ENCODE data around the gene LMOD3. TPM values are rescaled to one million over a fixed set of nuclear protein-coding genes. Genes with fewer than 3 reads are reported as not detected.
A peak's percentile ranks its signal among the peaks of the same experiment; 100 is the strongest.

LMOD3 gene
- under 1 TPM in 1 of 2 donors, not detected in 1; 0.12 TPM for total RNA-seq
- not detected for polyA plus RNA-seq
- long read RNA-seq, donor 1, partial matches to known transcripts = 0 of 3 reads
- long read RNA-seq, donor 1, other reads (novel, unspliced or antisense) = 3 of 3 reads
- long read RNA-seq, donor 2, partial matches to known transcripts = 0 of 3 reads
- long read RNA-seq, donor 2, other reads (novel, unspliced or antisense) = 3 of 3 reads

DNA sequence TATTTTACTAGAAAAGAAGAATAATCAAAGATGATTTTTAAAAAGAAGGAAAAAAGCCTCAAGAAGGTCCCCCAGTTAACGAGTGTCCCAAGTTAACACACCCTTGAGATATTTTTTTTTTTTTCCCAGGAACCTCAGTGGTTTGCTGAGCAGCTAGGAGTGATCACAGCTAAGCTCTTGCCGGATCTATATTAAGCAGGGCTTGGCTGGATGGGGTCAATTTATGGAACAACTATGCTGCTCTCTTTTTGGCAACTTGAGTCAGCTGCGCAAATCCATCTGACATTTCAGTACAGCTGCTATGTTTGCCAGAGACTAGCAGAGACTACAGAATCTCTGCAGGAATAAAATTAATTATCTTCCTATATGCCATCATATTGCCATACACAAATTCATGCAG is at the start of gene LMOD3:
Gene LMOD3, minus strand, starts transcription at position 193 of the 400 bp plus-strand sequence. CDS start 209 bp downstream, outside the sequence.
- Histone ChIP-seq H3K36me3 (ENCODE audit: control insufficient read depth in 1 of 2, insufficient read depth in 2 of 2, low read length in 1 of 2) (no peaks in the 10 kb centered on the region), H3K9me3 (ENCODE audit: control insufficient read depth, low read length) (no peaks in the 10 kb centered on the region), H3K4me1 (ENCODE audit: control insufficient read depth in 1 of 2, insufficient read depth in 2 of 2, low read length in 2 of 2) (no peaks in the 10 kb centered on the region), H3K4me3 (ENCODE audit: low read length in 2 of 2) (no peak within 1 kb of the TSS), H3K27me3 (ENCODE audit: control insufficient read depth in 1 of 2, insufficient read depth in 2 of 2, low read length in 1 of 2) (peaks cover 0 to 2% of the 10 kb centered on the region in 2 donors), H3K27ac (ENCODE audit: low read depth in 1 of 2, low read length in 2 of 2) (no peak within 1 kb of the TSS)
- no peak for ATAC-seq (ENCODE audit: low FRiP score)
- 40 to 46% methylated on average over 3 of the region's 3 CpGs for WGBS, 2 donors
- no peak for DNase-seq
- intact Hi-C loops (cut with DNase I) = no loop called here

DNA sequence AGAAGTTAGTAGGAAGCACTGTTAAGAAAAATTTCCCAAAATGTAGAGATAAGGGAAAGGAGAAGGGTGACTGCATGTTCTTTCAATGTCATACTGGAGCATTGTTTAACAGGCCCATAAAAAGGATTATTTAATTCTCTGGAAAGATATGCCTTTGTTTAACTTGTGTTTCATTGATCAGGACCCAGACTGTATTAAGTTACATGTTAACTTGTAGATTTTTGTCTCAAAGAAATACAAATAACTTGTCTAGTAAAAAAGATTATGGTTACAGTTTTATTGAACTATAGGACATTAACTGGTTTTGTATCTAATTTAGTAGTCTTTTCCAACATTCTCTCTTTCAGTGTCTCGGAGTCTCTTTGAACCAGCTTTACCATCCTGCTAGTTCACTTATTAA is 49.7 kb upstream of the LMOD3 start:
- H3K27ac ChIP-seq (ENCODE audit: low read depth in 1 of 2, low read length in 2 of 2) = no peak overlapping the region
- H3K27me3 ChIP-seq (ENCODE audit: control insufficient read depth in 1 of 2, insufficient read depth in 2 of 2, low read length in 1 of 2) = no peaks in the 10 kb centered on the region
- ATAC-seq (ENCODE audit: low FRiP score) (no peak), DNase-seq (no peak)
- 94 to 95% methylated on average over 1 of the region's 1 CpG for WGBS, 2 donors
- no peak overlapping the region for H3K4me3 ChIP-seq (ENCODE audit: low read length in 2 of 2)
- peaks cover 0 to 3% of the 10 kb centered on the region in 2 donors for H3K36me3 ChIP-seq (ENCODE audit: control insufficient read depth in 1 of 2, insufficient read depth in 2 of 2, low read length in 1 of 2)
- intact Hi-C loops (cut with DNase I) = no loop called here
- H3K4me1 ChIP-seq (ENCODE audit: control insufficient read depth in 1 of 2, insufficient read depth in 2 of 2, low read length in 2 of 2) = no peaks in the 10 kb centered on the region
- no peaks in the 10 kb centered on the region for H3K9me3 ChIP-seq (ENCODE audit: control insufficient read depth, low read length)

DNA sequence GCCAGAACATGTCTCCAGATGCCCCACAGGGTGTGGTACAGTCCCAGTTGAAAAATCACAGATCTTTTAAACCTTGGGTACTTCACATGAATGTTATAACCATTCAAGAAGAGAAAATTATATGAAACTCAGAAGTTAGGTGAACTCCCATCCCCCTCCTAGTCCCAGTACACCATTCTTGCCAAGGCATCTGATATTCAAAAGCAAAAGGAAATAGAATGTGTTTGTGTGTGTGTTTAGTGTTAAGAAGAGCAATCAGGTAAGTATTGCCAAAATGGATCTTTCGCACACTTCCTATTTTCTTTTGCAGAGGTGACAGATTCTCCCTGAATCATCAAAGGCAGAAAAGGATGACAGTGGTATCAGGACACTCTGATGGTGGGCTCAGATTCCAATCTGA is 44.1 kb upstream of the LMOD3 start:
- no peak for DNase-seq
- no peaks in the 10 kb centered on the region for H3K9me3 ChIP-seq (ENCODE audit: control insufficient read depth, low read length)
- no peak overlapping the region for H3K27ac ChIP-seq (ENCODE audit: low read depth in 1 of 2, low read length in 2 of 2)
- ATAC-seq (ENCODE audit: low FRiP score) = no peak
- intact Hi-C loops (cut with DNase I) = loop anchor here in 1 of 2 donors (10.0 kb wide), 1 partner anchor 508 kb away; no protein-coding TSS in a partner anchor
- no peak overlapping the region for H3K4me3 ChIP-seq (ENCODE audit: low read length in 2 of 2)
- no peaks in the 10 kb centered on the region for H3K4me1 ChIP-seq (ENCODE audit: control insufficient read depth in 1 of 2, insufficient read depth in 2 of 2, low read length in 2 of 2)
- H3K36me3 ChIP-seq (ENCODE audit: control insufficient read depth in 1 of 2, insufficient read depth in 2 of 2, low read length in 1 of 2) = no peaks in the 10 kb centered on the region
- no peaks in the 10 kb centered on the region for H3K27me3 ChIP-seq (ENCODE audit: control insufficient read depth in 1 of 2, insufficient read depth in 2 of 2, low read length in 1 of 2)
- WGBS, 2 donors = 93 to 96% methylated on average over 1 of the region's 1 CpG

DNA sequence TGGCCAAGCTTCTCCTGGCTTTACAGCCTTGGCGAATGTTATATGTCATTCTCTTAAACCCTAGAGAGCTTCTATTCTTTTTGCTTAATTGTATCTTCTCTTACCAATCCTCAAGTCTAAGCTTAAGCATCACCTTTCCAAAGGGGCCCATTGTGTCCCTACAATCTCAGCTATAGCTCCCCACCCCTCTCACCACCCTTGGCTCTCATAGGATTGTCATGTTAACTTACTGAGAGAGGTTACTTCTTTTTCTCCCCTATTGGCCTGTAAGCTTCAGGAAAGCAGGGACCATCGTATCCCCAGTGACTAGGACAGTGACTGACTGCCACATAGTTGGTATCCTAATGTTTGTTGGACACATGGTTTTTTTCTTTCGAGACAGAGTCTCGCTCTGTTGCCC is 43.3 kb upstream of the LMOD3 start:
- ATAC-seq (ENCODE audit: low FRiP score) (no peak), DNase-seq (no peak)
- no peaks in the 10 kb centered on the region for H3K4me1 ChIP-seq (ENCODE audit: control insufficient read depth in 1 of 2, insufficient read depth in 2 of 2, low read length in 2 of 2)
- intact Hi-C loops (cut with DNase I) = loop anchor here in 1 of 2 donors (10.0 kb wide), 1 partner anchor 509 kb away; no protein-coding TSS in a partner anchor
- no peaks in the 10 kb centered on the region for H3K36me3 ChIP-seq (ENCODE audit: control insufficient read depth in 1 of 2, insufficient read depth in 2 of 2, low read length in 1 of 2)
- H3K27ac ChIP-seq (ENCODE audit: low read depth in 1 of 2, low read length in 2 of 2) = no peak overlapping the region
- 94 to 97% methylated on average over 4 of the region's 4 CpGs for WGBS, 2 donors
- H3K9me3 ChIP-seq (ENCODE audit: control insufficient read depth, low read length) = no peaks in the 10 kb centered on the region
- no peaks in the 10 kb centered on the region for H3K27me3 ChIP-seq (ENCODE audit: control insufficient read depth in 1 of 2, insufficient read depth in 2 of 2, low read length in 1 of 2)
- no peak overlapping the region for H3K4me3 ChIP-seq (ENCODE audit: low read length in 2 of 2)

DNA sequence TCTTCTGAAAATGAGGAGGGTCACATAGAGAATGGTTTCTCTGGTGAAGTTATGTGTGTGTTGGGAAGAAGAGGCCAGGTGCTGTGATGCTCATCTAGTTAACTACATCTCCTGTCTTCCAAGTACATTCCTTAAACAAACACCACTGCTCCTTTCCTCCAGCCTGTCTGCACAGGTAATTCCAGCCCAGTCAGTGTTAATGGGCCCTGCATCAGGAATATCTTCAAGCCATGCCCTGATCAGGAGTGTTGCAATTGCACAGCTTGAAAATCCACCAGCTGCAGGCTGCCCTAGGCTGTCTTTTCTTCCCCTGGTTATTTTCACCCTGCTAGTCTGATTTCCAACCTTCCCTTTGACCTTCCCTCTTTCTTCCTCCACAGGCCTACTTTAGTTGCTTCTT is 41.9 kb upstream of the LMOD3 start:
- Histone ChIP-seq H3K4me3 (ENCODE audit: low read length in 2 of 2) (no peak overlapping the region), H3K9me3 (ENCODE audit: control insufficient read depth, low read length) (no peaks in the 10 kb centered on the region), H3K36me3 (ENCODE audit: control insufficient read depth in 1 of 2, insufficient read depth in 2 of 2, low read length in 1 of 2) (no peaks in the 10 kb centered on the region), H3K4me1 (ENCODE audit: control insufficient read depth in 1 of 2, insufficient read depth in 2 of 2, low read length in 2 of 2) (no peaks in the 10 kb centered on the region), H3K27me3 (ENCODE audit: control insufficient read depth in 1 of 2, insufficient read depth in 2 of 2, low read length in 1 of 2) (no peaks in the 10 kb centered on the region), H3K27ac (ENCODE audit: low read depth in 1 of 2, low read length in 2 of 2) (no peak overlapping the region)
- ATAC-seq (ENCODE audit: low FRiP score) = no peak
- intact Hi-C loops (cut with DNase I) = loop anchor here (5.0 to 10.0 kb wide), 4 partner anchors 143 to 511 kb away; no protein-coding TSS in a partner anchor
- DNase-seq = no peak

DNA sequence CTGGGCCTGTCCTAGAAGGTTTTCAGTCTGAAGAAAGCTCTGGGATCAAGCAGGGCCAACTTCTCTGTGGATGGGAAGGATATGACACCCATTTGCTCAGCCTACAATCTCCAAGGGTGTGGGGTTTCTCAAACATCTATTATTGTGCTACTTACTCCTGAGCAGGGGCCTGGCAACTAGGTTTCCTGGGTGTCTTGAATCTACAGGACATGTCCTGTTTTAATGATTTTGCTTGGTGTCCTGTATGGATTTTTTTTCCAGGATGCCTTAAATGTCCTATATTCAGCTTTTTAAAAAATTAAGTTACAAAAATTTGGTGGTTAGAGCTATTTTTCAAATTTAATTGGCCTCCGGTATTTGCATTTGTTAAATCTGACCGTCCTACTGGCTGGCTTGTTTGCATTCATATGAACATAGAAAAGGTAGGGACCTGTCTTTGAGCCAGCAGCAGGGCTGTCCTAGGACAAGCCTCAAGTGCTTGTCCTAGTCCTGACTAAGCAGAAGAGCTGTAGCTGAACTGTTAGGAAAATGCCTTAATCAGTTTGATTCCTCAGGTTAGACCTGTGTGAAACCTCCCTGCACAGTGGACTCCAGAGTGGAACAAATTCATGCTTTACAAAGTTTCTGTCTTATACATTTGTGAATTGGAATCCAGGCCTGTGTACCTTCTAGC is 40.0 kb upstream of the LMOD3 start:
- whole genome bisulfite sequencing, 2 donors = 92 to 94% methylated on average over 2 of the region's 2 CpGs
- Histone ChIP-seq H3K27ac (ENCODE audit: low read depth in 1 of 2, low read length in 2 of 2) (no peak overlapping the region), H3K4me1 (ENCODE audit: control insufficient read depth in 1 of 2, insufficient read depth in 2 of 2, low read length in 2 of 2) (no peaks in the 10 kb centered on the region), H3K9me3 (ENCODE audit: control insufficient read depth, low read length) (no peaks in the 10 kb centered on the region), H3K4me3 (ENCODE audit: low read length in 2 of 2) (no peak overlapping the region), H3K27me3 (ENCODE audit: control insufficient read depth in 1 of 2, insufficient read depth in 2 of 2, low read length in 1 of 2) (no peaks in the 10 kb centered on the region), H3K36me3 (ENCODE audit: control insufficient read depth in 1 of 2, insufficient read depth in 2 of 2, low read length in 1 of 2) (no peaks in the 10 kb centered on the region)
- no peak for DNase-seq
- no peak for ATAC-seq (ENCODE audit: low FRiP score)
- intact Hi-C loops (cut with DNase I) = loop anchor here (5.0 to 10.0 kb wide), 4 partner anchors 145 to 512 kb away; no protein-coding TSS in a partner anchor

DNA sequence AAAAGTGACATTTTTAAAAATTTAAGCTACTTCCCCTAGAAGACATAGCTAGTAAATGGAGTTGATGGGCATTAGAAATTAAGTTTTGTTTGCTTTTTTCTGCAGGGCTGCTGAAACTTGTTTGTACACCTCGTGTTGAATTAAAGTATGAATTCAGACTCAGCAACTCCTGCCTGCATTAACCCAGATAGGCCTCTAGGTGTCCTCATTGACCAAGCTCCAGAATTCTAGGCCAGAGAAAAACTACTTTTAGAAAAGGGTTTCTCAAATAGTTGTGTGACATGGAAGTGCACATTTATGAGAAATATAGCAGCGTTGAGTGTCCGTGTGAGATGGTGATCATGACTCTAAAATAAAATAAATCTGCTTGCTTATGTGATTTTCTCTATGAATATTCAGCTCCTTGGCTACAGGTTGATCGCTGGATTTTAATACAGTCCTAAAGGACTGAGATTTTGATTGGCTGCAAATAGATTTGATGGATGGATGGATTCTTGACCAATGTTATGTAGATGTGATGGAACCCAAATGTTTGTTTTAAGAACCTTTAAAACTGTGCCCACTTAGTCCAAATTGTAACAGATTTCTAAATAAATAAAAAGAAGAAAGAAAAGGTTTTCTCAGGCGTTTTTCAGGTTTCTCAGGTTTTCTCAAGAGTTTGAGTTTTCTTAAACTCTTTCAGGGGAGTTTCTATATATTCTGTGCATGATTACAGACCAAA is 39.4 kb upstream of the LMOD3 start:
- intact Hi-C loops (cut with DNase I) = loop anchor here (2.0 to 10.0 kb wide), 5 partner anchors 146 to 513 kb away; no protein-coding TSS in a partner anchor
- ATAC-seq (ENCODE audit: low FRiP score) (peak; percentile 83), DNase-seq (no peak)
- H3K27me3 ChIP-seq (ENCODE audit: control insufficient read depth in 1 of 2, insufficient read depth in 2 of 2, low read length in 1 of 2) = no peaks in the 10 kb centered on the region
- H3K4me1 ChIP-seq (ENCODE audit: control insufficient read depth in 1 of 2, insufficient read depth in 2 of 2, low read length in 2 of 2) = no peaks in the 10 kb centered on the region
- H3K27ac ChIP-seq (ENCODE audit: low read depth in 1 of 2, low read length in 2 of 2) = no peak overlapping the region
- 36 to 38% methylated on average over 5 of the region's 5 CpGs for WGBS, 2 donors
- no peaks in the 10 kb centered on the region for H3K36me3 ChIP-seq (ENCODE audit: control insufficient read depth in 1 of 2, insufficient read depth in 2 of 2, low read length in 1 of 2)
- H3K4me3 ChIP-seq (ENCODE audit: low read length in 2 of 2) = no peak overlapping the region
- no peaks in the 10 kb centered on the region for H3K9me3 ChIP-seq (ENCODE audit: control insufficient read depth, low read length)

DNA sequence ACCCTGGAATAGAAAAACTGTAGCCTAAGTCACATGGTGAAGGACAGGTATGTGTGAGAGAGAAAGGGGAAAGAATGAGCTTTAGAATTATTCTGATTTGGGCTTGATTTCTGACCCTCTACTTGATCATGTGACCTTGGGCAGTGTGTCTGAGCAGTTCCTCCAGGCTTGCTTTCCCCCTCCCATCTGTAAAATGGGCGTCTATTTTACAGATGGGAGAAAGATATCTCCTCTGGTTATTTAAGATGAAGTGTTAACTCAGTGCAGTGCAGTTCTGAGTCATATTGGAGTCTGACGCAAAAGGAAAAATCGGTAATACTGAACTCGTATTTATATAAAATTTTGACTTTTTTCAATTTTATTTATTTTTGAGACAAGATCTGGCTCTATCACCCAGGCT is 38.1 kb upstream of the LMOD3 start:
- Histone ChIP-seq H3K27me3 (ENCODE audit: control insufficient read depth in 1 of 2, insufficient read depth in 2 of 2, low read length in 1 of 2) (no peaks in the 10 kb centered on the region), H3K36me3 (ENCODE audit: control insufficient read depth in 1 of 2, insufficient read depth in 2 of 2, low read length in 1 of 2) (no peaks in the 10 kb centered on the region), H3K9me3 (ENCODE audit: control insufficient read depth, low read length) (no peaks in the 10 kb centered on the region), H3K4me1 (ENCODE audit: control insufficient read depth in 1 of 2, insufficient read depth in 2 of 2, low read length in 2 of 2) (no peaks in the 10 kb centered on the region), H3K27ac (ENCODE audit: low read depth in 1 of 2, low read length in 2 of 2) (no peak overlapping the region), H3K4me3 (ENCODE audit: low read length in 2 of 2) (no peak overlapping the region)
- intact Hi-C loops (cut with DNase I) = loop anchor here (2.0 to 10.0 kb wide), 5 partner anchors 147 to 514 kb away; no protein-coding TSS in a partner anchor
- WGBS, 2 donors = 73 to 85% methylated on average over 4 of the region's 4 CpGs
- DNase-seq (no peak), ATAC-seq (ENCODE audit: low FRiP score) (no peak)
